Stimulated activated naive B cell treated with anti-CD40 and anti-IgM and Interleukin-4, amounts not matched to agents 10 μg/mL and 1 μg/mL and 100 μg/mL, for 72 hours (primary cell): ENCODE measurements around the gene CDKN1C.

ENCODE experiments used
- ATAC-seq, 2 donors: fragments of 150-1000 bp; cut with Tn5 transposase; replicated peaks; 2 replicates each; pipeline ENCODE4 v1.10.0; 2021; ENCODE audit warnings: moderate library complexity in 1 of 2
- DNase-seq: peaks from one replicate; pipeline ENCODE4 v3.0.0; 2021
- H3K27ac Mint-ChIP-seq: one replicate; pipeline ENCODE4 v1.8.0; 2022; ENCODE audit warnings: mild to moderate bottlenecking, mixed read lengths
- H3K27me3 Mint-ChIP-seq, 2 donors: one replicate each; pipeline ENCODE4 v1.8.0; 2022; ENCODE audit warnings: mixed read lengths in 2 of 2
- H3K36me3 Mint-ChIP-seq, 2 donors: one replicate each; pipeline ENCODE4 v1.8.0; 2022; ENCODE audit warnings: mixed read lengths in 2 of 2, mild to moderate bottlenecking in 1 of 2
- H3K4me1 Mint-ChIP-seq, 2 donors: one replicate each; pipeline ENCODE4 v1.8.0; 2022; ENCODE audit warnings: mixed read lengths in 2 of 2, mild to moderate bottlenecking in 1 of 2
- H3K4me3 Mint-ChIP-seq, 2 donors: one replicate each; pipeline ENCODE4 v1.8.0; 2022; ENCODE audit warnings: mild to moderate bottlenecking in 2 of 2, mixed read lengths in 2 of 2, moderate library complexity in 1 of 2
- H3K9me3 Mint-ChIP-seq, 2 donors: one replicate each; pipeline ENCODE4 v1.8.0; 2022; ENCODE audit warnings: mixed read lengths in 2 of 2, mild to moderate bottlenecking in 1 of 2

CDKN1C gene

DNA sequence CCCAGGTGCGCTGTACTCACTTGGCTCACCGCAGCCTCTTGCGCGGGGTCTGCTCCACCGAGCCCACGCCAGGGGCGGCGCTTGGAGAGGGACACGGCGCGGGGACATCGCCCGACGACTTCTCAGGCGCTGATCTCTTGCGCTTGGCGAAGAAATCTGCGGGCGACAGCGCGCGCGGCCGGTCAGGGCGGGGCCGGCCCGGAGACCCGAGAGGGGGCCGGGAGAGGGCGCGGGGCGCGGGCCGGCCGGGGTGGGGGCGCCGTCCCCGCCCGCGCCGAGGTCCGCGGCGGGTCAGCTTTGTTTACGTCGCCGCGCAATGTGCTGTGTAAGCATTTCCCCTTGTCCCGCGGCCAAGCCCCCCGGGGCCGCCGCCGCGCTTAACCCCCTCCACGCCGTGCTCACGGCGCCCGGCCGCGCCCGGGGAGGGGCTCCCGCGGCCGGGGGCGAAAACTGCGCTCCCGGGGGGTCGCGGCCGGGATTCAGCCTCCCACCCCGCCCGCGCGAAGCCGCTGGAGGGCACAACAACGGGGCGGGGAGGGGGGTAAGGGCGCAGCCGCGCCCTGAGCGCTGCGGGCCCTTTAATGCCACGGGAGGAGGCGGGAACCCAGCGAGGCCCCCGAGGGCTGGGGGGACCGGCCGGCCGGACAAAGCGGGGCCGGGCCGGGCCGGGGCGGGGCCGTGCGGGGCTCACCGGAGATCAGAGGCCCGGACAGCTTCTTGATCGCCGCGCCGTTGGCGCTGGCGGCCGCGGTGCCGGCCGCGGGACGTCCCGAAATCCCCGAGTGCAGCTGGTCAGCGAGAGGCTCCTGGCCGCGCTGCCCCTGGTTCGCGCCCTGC, 1.4 kb downstream of the CDKN1C start:
- H3K27me3 Mint-ChIP-seq: peaks cover 21 to 36% of the 10 kb centered on the region in 2 donors
- H3K27ac Mint-ChIP-seq: no peak overlapping the region
- no peak for DNase-seq
- H3K4me3 Mint-ChIP-seq: peak overlapping the region; percentile 41 to 46
- no peak for ATAC-seq
- no peaks in the 10 kb centered on the region for H3K36me3 Mint-ChIP-seq
- H3K9me3 Mint-ChIP-seq: no peaks in the 10 kb centered on the region
- H3K4me1 Mint-ChIP-seq: peaks cover 6 to 26% of the 10 kb centered on the region in 2 donors

- DNase-seq (no peak), ATAC-seq (no peak)
- peak overlapping the region; percentile 41 to 46 for H3K4me3 Mint-ChIP-seq
- no peak overlapping the region for H3K27ac Mint-ChIP-seq
- peaks cover 21 to 42% of the 10 kb centered on the region in 2 donors for H3K27me3 Mint-ChIP-seq
- H3K9me3 Mint-ChIP-seq: no peaks in the 10 kb centered on the region
- H3K4me1 Mint-ChIP-seq: peaks cover 6 to 26% of the 10 kb centered on the region in 2 donors
- no peaks in the 10 kb centered on the region for H3K36me3 Mint-ChIP-seq
Measured at GRCh38 chr11:2883640-2883978, 2.0 kb downstream of the CDKN1C start.

- H3K27ac Mint-ChIP-seq: peak overlapping the region; percentile 42
- H3K36me3 Mint-ChIP-seq: no peaks in the 10 kb centered on the region
- H3K4me1 Mint-ChIP-seq: peaks cover 5 to 18% of the 10 kb centered on the region in 2 donors
- H3K27me3 Mint-ChIP-seq: peaks cover 21 to 47% of the 10 kb centered on the region in 2 donors
- H3K9me3 Mint-ChIP-seq: no peaks in the 10 kb centered on the region
- ATAC-seq (no peak), DNase-seq (no peak)
- peak overlapping the region; percentile 61 to 66 for H3K4me3 Mint-ChIP-seq
Measured at GRCh38 chr11:2882396-2883110, 3.0 kb downstream of the CDKN1C start.

GRCh38 chr11:2881981-2882375, 3.6 kb downstream of the CDKN1C start:
- H3K4me1 Mint-ChIP-seq: peaks cover 5 to 18% of the 10 kb centered on the region in 2 donors
- H3K27ac Mint-ChIP-seq: no peak overlapping the region
- no peak overlapping the region for H3K4me3 Mint-ChIP-seq
- ATAC-seq: no peak
- H3K9me3 Mint-ChIP-seq: no peaks in the 10 kb centered on the region
- DNase-seq: no peak
- H3K27me3 Mint-ChIP-seq: peaks cover 21 to 47% of the 10 kb centered on the region in 2 donors
- H3K36me3 Mint-ChIP-seq: no peaks in the 10 kb centered on the region

- no peak overlapping the region for H3K27ac Mint-ChIP-seq
- H3K27me3 Mint-ChIP-seq: peaks cover 21 to 47% of the 10 kb centered on the region in 2 donors
- ATAC-seq (no peak), DNase-seq (no peak)
- peaks cover 5 to 13% of the 10 kb centered on the region in 2 donors for H3K4me1 Mint-ChIP-seq
- no peak overlapping the region for H3K4me3 Mint-ChIP-seq
- H3K9me3 Mint-ChIP-seq: peaks cover 0 to 2% of the 10 kb centered on the region in 2 donors
- no peaks in the 10 kb centered on the region for H3K36me3 Mint-ChIP-seq
Measured at GRCh38 chr11:2881076-2881980, 4.2 kb downstream of the CDKN1C start.

- no peaks in the 10 kb centered on the region for H3K36me3 Mint-ChIP-seq
- no peak overlapping the region for H3K4me3 Mint-ChIP-seq
- no peak for DNase-seq
- H3K9me3 Mint-ChIP-seq: peaks cover 0 to 2% of the 10 kb centered on the region in 2 donors
- no peak for ATAC-seq
- H3K27me3 Mint-ChIP-seq: peaks cover 23 to 47% of the 10 kb centered on the region in 2 donors
- H3K4me1 Mint-ChIP-seq: peaks cover 5 to 13% of the 10 kb centered on the region in 2 donors
- H3K27ac Mint-ChIP-seq: no peak overlapping the region
Measured at GRCh38 chr11:2880646-2881045, 4.9 kb downstream of the CDKN1C start.

DNA sequence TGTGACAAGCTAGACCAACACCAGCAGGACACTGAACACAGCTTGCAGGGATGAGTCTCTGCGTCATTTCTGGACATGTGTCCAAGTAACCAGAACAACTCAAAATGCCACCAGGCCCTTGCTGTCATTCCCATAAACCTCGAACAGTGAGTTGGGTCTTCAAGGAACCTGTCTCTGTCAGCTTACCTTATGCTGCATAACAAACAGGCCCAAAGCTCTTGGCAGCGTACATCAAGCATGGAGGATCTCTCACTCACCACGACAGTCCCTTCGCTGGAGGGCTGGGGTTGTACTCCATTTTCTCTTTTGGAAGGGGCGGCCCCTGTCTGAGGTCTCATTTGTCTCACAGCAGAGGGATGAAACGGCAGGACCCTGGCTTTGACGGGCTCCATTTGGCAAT, 6.8 kb downstream of the CDKN1C start:
- peaks cover 6 to 7% of the 10 kb centered on the region in 2 donors for H3K36me3 Mint-ChIP-seq
- H3K27ac Mint-ChIP-seq: no peak overlapping the region
- DNase-seq (no peak), ATAC-seq (no peak)
- H3K9me3 Mint-ChIP-seq: peaks cover 9 to 10% of the 10 kb centered on the region in 2 donors
- peaks cover 39 to 51% of the 10 kb centered on the region in 2 donors for H3K27me3 Mint-ChIP-seq
- H3K4me1 Mint-ChIP-seq: peaks cover 2 to 8% of the 10 kb centered on the region in 2 donors
- H3K4me3 Mint-ChIP-seq: no peak overlapping the region

DNA sequence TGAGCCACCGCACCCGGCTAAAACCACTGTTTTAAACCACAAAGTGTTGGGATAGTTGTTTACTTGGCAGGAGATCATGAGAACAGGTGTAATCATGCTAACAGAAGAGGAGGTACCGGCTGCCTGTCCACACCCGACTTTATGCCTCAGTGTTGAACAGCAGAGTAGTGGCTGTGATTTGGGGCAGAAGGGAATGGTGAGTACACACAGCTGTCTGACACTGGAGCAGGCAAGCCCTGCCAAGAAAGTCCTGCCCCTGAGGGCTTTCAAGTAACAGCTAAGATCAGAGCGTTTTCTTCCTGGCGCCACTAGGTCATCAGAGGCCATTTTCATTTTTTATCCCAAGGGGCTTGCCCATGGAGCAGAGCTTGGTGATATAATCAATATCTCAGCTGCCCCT, 8.1 kb downstream of the CDKN1C start:
- no peak overlapping the region for H3K4me3 Mint-ChIP-seq
- H3K36me3 Mint-ChIP-seq: peaks cover 6 to 7% of the 10 kb centered on the region in 2 donors
- ATAC-seq (no peak), DNase-seq (no peak)
- H3K4me1 Mint-ChIP-seq: no peaks in the 10 kb centered on the region
- H3K27me3 Mint-ChIP-seq: peaks cover 29 to 43% of the 10 kb centered on the region in 2 donors
- no peak overlapping the region for H3K27ac Mint-ChIP-seq
- peaks cover 9 to 10% of the 10 kb centered on the region in 2 donors for H3K9me3 Mint-ChIP-seq

DNA sequence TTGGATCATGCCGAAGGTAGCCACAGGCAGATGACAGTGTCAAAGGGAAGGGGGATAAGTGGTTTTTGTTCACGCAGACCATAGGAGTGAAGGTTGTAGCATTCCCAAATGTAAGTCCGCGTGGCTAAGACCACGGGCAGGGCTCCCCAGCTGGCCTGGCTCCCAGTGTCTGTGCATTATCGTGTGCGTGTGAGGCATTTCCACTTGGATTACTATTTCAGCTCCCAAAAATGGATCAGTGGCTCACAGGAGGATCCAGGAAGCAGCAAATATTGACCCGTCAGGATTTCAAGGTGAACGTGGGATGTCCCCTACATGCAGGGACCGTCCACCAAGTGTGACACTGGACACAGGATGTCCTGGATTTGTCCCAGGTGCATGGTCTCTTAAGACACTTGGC, 10.6 kb downstream of the CDKN1C start:
- no peak for DNase-seq
- Mint-ChIP-seq H3K27me3 (peaks cover 39 to 48% of the 10 kb centered on the region in 2 donors), H3K9me3 (peaks cover 9 to 10% of the 10 kb centered on the region in 2 donors), H3K27ac (no peak overlapping the region), H3K4me3 (no peak overlapping the region), H3K36me3 (peaks cover 6 to 7% of the 10 kb centered on the region in 2 donors), H3K4me1 (no peaks in the 10 kb centered on the region)
- ATAC-seq: no peak

GRCh38 chr11:2870969-2871680, 14.4 kb downstream of the CDKN1C start:
- Mint-ChIP-seq H3K4me1 (peaks cover 2 to 18% of the 10 kb centered on the region in 2 donors), H3K36me3 (peaks cover 7 to 8% of the 10 kb centered on the region in 2 donors), H3K4me3 (no peak overlapping the region), H3K27me3 (peaks cover 55 to 67% of the 10 kb centered on the region in 2 donors), H3K27ac (no peak overlapping the region), H3K9me3 (peaks cover 8 to 9% of the 10 kb centered on the region in 2 donors)
- DNase-seq (no peak), ATAC-seq (no peak)

GRCh38 chr11:2870460-2870859, 15.1 kb downstream of the CDKN1C start:
- H3K27me3 Mint-ChIP-seq: peaks cover 53 to 68% of the 10 kb centered on the region in 2 donors
- peaks cover 7 to 8% of the 10 kb centered on the region in 2 donors for H3K36me3 Mint-ChIP-seq
- DNase-seq (no peak), ATAC-seq (no peak)
- H3K27ac Mint-ChIP-seq: no peak overlapping the region
- peaks cover 8 to 9% of the 10 kb centered on the region in 2 donors for H3K9me3 Mint-ChIP-seq
- H3K4me3 Mint-ChIP-seq: no peak overlapping the region
- peaks cover 2 to 18% of the 10 kb centered on the region in 2 donors for H3K4me1 Mint-ChIP-seq

DNA sequence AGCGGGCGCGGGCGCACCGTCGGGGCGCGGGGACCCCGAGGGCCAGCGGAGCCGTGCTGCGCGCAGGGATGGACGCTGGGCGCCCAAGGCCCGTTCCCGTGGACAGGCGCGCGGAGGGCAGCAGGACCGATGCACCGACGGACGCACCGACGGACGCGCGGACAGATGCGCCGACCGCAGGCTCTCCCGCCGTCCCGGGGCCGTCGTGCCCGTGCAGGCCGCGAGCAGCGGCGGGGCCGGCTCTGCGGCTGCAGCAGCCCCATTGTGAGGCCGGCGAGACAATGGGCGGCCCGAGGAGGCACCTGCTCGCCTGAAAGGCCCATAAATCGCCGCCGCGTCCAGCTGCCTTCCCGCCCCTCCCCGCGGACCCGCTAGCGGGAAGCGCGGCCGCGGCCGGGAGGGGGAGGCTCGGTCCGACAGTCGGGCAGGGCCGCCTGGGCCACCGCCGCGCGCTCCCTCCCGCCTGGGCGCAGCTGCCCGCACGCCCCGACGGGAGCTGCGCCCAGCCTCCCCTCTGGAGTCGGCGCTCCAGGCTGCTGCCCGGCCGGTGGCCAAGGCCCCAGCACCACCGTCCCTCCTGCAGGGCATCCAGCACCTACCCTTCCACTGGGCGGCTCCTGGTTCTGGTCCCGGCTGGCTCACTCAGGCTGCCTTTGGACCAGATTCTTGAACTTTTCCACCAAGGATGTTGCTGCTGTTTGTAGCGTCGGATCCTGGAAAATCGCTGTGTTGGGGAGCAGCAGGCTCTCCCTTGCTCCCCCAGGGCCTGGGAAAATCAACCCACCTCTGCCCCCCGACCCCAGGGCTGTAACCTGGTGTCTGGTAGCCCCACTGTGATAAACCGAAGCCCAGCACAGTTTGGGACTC, 15.8 kb downstream of the CDKN1C start:
- H3K4me3 Mint-ChIP-seq: no peak overlapping the region
- DNase-seq (no peak), ATAC-seq (no peak)
- peaks cover 50 to 73% of the 10 kb centered on the region in 2 donors for H3K27me3 Mint-ChIP-seq
- H3K9me3 Mint-ChIP-seq: peaks cover 3 to 5% of the 10 kb centered on the region in 2 donors
- H3K36me3 Mint-ChIP-seq: peaks cover 5 to 6% of the 10 kb centered on the region in 2 donors
- H3K4me1 Mint-ChIP-seq: peaks cover 2 to 18% of the 10 kb centered on the region in 2 donors
- H3K27ac Mint-ChIP-seq: no peak overlapping the region

DNA sequence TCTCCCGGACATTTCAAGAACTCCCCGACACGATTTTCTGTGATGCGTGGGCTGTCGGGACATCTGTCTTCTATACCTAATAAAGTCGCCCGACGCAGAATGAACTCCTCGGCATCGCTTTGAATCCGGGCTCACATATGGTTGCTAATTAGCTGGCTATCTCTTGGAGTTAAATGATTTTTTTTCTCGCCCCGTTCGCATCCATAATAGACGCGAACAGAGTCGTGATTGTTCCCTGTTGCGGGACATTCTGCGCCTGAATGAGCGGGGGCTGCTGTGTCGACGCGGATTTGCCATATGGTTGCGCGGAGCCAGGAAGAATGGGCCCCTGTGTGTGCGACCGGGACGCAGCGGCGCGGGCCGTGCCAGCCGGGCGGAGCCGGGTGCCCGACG, 16.4 kb downstream of the CDKN1C start:
- Mint-ChIP-seq H3K4me1 (peaks cover 2 to 22% of the 10 kb centered on the region in 2 donors), H3K9me3 (no peaks in the 10 kb centered on the region), H3K36me3 (peaks cover 0 to 3% of the 10 kb centered on the region in 2 donors), H3K4me3 (peak overlapping the region in 1 of 2 donors; percentile 10), H3K27ac (peak overlapping the region; percentile 42), H3K27me3 (peaks cover 50 to 73% of the 10 kb centered on the region in 2 donors)
- no peak for ATAC-seq
- no peak for DNase-seq
